Loucy (cell line): ENCODE results near the gene CLSTN3.

Source experiments
- H2AFZ ChIP-seq: fragments of 200-600 bp; sonication (generic); 2 replicates; pipeline ENCODE4 v1.6.0; 2016; ENCODE audit warnings: antibody characterized with exemption, mild to moderate bottlenecking, low read length, moderate library complexity
- H3F3A ChIP-seq: fragments of 200-600 bp; 2 replicates; pipeline ENCODE4 v1.6.0; 2016; ENCODE audit warnings: antibody characterized with exemption, low read depth, mild to moderate bottlenecking
- H3K27me3 ChIP-seq: fragments of 200-600 bp; sonication (generic); 2 replicates; pipeline ENCODE4 v1.6.1; 2014; ENCODE audit warnings: low read length, mild to moderate bottlenecking; ENCODE audit not compliant: insufficient read depth, poor library complexity, severe bottlenecking
- H3K36me3 ChIP-seq: fragments of 200-600 bp; sonication (generic); 2 replicates; pipeline ENCODE4 v1.6.1; 2016; ENCODE audit warnings: low read length; ENCODE audit not compliant: insufficient read depth
- H3K4me1 ChIP-seq: fragments of 200-600 bp; sonication (generic); 2 replicates; pipeline ENCODE4 v1.5.1; 2014; ENCODE audit warnings: low read length, mild to moderate bottlenecking; ENCODE audit not compliant: insufficient read depth, poor library complexity, severe bottlenecking
- H3K4me2 ChIP-seq: fragments of 200-600 bp; sonication (generic); 2 replicates; pipeline ENCODE4 v1.6.0; 2014; ENCODE audit warnings: antibody characterized with exemption, low read length, low read depth, mild to moderate bottlenecking; ENCODE audit not compliant: poor library complexity, severe bottlenecking
- H3K4me3 ChIP-seq: fragments of 200-600 bp; sonication (generic); 2 replicates; pipeline ENCODE4 v1.5.1; 2014; ENCODE audit warnings: low read length, mild to moderate bottlenecking, mixed read lengths; ENCODE audit not compliant: poor library complexity, severe bottlenecking
- H3K79me2 ChIP-seq: fragments of 200-600 bp; sonication (generic); 2 replicates; pipeline ENCODE4 v1.6.1; 2014; ENCODE audit warnings: low read length; ENCODE audit not compliant: insufficient read depth
- H3K9ac ChIP-seq: fragments of 200-600 bp; sonication (generic); 2 replicates; pipeline ENCODE4 v1.6.0; 2014; ENCODE audit warnings: mild to moderate bottlenecking, low read depth, low read length, moderate library complexity; ENCODE audit not compliant: poor library complexity, severe bottlenecking
- H3K9me2 ChIP-seq: fragments of 200-600 bp; sonication (generic); replicated peaks from 2 replicates; pipeline ENCODE4 v1.6.1; 2016; ENCODE audit warnings: low read depth, low read length, mixed read lengths
- H3K9me3 ChIP-seq: fragments of 200-600 bp; sonication (generic); 2 replicates; pipeline ENCODE4 v1.6.1; 2014; ENCODE audit warnings: mild to moderate bottlenecking, antibody characterized with exemption, low read length, low read depth; ENCODE audit not compliant: insufficient read depth
- H4K20me1 ChIP-seq: fragments of 200-600 bp; sonication (generic); 2 replicates; pipeline ENCODE4 v1.6.0; 2014; ENCODE audit warnings: antibody characterized with exemption, low read length, mild to moderate bottlenecking; ENCODE audit not compliant: insufficient read depth, poor library complexity, severe bottlenecking
- EZH2phosphoT487 ChIP-seq: fragments of 200-600 bp; IDR thresholded peaks from 2 replicates; pipeline ENCODE4 v1.6.1; 2018; ENCODE audit warnings: antibody characterized with exemption, mild to moderate bottlenecking, moderate library complexity, borderline replicate concordance
- TF ChIP-seq, protein P1 (sequence below): fragments of 200-600 bp; sonication (generic); conservative IDR thresholded peaks from 2 replicates; pipeline ENCODE4 v1.5.1; 2014; ENCODE audit warnings: mild to moderate bottlenecking, antibody characterized with exemption, low read length

Gene CLSTN3

DNA sequence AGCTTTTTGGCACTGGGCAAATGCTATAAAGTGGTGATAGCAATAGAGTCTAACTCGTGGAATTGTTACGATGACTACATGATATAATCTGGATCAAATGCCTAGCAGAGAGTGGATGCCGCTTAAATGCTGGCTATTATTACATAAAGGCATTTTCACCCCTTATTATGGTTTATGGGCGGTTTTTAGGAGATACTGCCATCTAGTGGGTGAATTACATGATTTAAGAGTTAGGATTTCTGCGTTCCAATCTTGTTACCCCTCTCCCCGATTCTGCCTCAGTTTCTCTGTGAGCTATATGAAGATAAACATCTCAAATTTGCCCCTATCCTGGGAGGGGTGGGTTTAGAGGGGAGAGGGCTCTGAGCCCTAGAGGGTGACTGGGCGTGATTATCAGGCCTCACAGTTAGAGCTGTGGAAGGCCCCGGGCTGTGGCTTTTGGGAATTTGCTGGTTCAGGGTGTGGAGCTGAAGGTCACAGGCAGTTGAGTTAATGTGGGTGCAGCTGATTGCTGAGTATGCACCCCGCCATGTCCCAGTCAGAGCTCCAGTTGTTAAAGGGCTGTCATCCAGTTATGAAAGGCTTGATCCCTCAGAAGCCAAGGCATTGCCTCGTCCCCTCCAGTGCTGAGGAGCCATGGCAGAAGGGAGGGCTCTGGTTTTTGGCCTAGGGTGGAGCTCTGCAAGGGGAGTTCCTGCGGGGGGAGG lies 14.4 kb downstream of the CLSTN3 start:
- Histone ChIP-seq H3F3A (no peaks in the 10 kb centered on the region), H4K20me1 (no peaks in the 10 kb centered on the region), H3K9me3 (no peaks in the 10 kb centered on the region), H3K79me2 (no peaks in the 10 kb centered on the region), H3K36me3 (peaks cover 64% of the 10 kb centered on the region; the same call in 1 of the 2 replicates), H3K4me2 (no peak overlapping the region), H2AFZ (no peak overlapping the region), H3K9ac (no peak overlapping the region), H3K4me1 (no peaks in the 10 kb centered on the region), H3K27me3 (no peaks in the 10 kb centered on the region), H3K9me2 (no peaks in the 10 kb centered on the region), H3K4me3 (no peak overlapping the region)
- TF ChIP-seq, protein P1, sequence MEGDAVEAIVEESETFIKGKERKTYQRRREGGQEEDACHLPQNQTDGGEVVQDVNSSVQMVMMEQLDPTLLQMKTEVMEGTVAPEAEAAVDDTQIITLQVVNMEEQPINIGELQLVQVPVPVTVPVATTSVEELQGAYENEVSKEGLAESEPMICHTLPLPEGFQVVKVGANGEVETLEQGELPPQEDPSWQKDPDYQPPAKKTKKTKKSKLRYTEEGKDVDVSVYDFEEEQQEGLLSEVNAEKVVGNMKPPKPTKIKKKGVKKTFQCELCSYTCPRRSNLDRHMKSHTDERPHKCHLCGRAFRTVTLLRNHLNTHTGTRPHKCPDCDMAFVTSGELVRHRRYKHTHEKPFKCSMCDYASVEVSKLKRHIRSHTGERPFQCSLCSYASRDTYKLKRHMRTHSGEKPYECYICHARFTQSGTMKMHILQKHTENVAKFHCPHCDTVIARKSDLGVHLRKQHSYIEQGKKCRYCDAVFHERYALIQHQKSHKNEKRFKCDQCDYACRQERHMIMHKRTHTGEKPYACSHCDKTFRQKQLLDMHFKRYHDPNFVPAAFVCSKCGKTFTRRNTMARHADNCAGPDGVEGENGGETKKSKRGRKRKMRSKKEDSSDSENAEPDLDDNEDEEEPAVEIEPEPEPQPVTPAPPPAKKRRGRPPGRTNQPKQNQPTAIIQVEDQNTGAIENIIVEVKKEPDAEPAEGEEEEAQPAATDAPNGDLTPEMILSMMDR, result peak; percentile 68
- TF ChIP-seq EZH2phosphoT487, result no peak

DNA sequence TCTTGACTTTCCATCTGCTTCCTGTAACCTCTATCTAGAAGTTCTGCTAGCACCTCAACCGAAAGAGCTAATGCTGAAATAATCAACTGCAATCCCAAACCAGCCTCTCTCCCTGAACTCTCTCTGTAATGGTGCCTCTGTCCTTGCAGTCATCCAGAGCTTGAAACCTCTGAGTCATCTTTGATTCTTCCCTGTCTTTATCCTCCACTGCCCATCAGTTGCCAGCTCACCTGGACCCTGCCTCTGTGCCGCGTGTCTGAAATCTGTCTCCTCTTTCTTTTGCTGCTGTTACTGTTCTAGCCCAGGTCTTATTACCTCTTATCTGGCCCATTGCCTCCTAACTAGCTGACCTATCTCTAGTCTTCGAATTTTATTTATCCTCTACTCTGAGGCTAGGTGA lies 15.5 kb downstream of the CLSTN3 start:
- Histone ChIP-seq H4K20me1 (no peaks in the 10 kb centered on the region), H3K4me2 (no peak overlapping the region), H3K9me3 (no peaks in the 10 kb centered on the region), H3K9ac (no peak overlapping the region), H3K79me2 (no peaks in the 10 kb centered on the region), H3K36me3 (peaks cover 70% of the 10 kb centered on the region; the same call in 1 of the 2 replicates), H3K4me3 (no peak overlapping the region), H3K9me2 (no peaks in the 10 kb centered on the region), H3K27me3 (no peaks in the 10 kb centered on the region), H2AFZ (no peak overlapping the region), H3F3A (no peaks in the 10 kb centered on the region), H3K4me1 (no peaks in the 10 kb centered on the region)
- no peak for TF ChIP-seq EZH2phosphoT487
- TF ChIP-seq, protein P1, result no peak

DNA sequence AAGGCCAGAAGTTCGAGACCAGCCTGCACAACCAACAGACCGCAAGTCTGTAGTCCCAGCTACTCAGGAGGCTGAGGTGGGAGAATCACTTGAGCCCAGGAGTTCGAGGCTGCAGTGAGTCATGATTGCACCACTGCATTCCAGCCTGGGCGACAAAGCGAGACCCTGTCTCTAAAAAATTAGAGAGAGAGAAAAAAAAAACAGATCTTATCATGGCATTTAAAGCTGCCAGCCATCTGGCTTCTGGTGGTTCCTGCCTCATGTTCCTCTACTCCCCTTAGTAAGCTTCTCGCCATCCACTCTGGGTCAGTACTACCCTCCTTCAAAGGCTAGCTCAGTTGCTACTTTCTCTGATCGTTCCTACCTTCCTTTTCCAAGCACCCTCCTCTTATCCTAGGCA lies 16.1 kb downstream of the CLSTN3 start:
- H2AFZ ChIP-seq, result no peak overlapping the region
- no peaks in the 10 kb centered on the region for H3K9me3 ChIP-seq
- no peaks in the 10 kb centered on the region for H3F3A ChIP-seq
- H3K79me2 ChIP-seq, result no peaks in the 10 kb centered on the region
- TF ChIP-seq, protein P1, result no peak
- TF ChIP-seq EZH2phosphoT487, result no peak
- no peak overlapping the region for H3K9ac ChIP-seq
- no peaks in the 10 kb centered on the region for H3K4me1 ChIP-seq
- H3K9me2 ChIP-seq, result no peaks in the 10 kb centered on the region
- H3K4me2 ChIP-seq, result no peak overlapping the region
- peaks cover 73% of the 10 kb centered on the region; the same call in 1 of the 2 replicates for H3K36me3 ChIP-seq
- H3K4me3 ChIP-seq, result no peak overlapping the region
- no peaks in the 10 kb centered on the region for H4K20me1 ChIP-seq
- no peaks in the 10 kb centered on the region for H3K27me3 ChIP-seq
